ENCODE results near the gene ALKBH2.

ALKBH2 gene

DNA sequence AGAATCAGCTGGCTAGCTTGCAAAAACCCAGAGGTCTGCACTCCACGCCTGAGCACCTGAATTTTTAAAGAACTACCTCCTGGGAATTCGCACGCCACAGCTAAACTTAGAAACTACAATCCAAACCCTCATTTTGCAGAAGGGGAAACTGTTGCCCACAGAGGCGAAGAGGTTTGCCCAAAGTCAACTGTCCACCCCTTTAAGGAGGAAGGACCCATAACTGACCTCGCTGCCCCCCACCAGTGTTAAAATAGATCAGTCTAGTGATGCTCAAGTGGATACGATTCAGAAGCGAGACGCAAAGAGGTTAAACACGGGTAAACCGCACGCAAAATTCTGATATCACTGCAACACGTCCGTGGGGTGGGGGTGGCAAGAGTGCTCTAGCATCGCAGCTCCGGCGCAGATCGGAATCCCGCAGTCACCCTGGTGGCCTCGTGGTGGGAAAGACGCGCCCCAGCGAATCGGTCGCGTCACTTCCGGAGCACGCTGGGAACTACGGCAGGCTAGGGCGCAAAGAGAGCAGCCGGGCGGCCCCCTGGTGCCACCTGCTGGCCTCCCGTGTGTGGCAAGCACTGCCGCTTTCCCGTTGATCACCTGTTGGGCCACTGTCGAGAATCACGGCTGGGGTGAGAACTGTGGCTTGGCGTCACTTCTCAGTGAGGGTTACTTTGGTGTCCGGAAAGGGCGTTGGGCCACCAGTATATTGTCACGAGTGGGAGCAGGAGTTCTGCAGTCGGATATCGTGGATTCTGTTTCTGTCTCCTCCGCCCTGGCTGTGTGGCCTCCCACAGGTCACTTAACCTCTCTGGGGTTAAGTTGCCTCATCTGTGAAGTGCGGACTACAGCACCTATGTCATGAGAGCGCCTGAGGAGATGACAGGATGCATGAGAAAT is at the start of gene ALKBH2:
Gene ALKBH2, minus strand, starts transcription at position 451 of the 897 bp plus-strand sequence. CDS start 686 bp downstream, outside the sequence.
- DNase-seq = peak; percentile 96

DNA sequence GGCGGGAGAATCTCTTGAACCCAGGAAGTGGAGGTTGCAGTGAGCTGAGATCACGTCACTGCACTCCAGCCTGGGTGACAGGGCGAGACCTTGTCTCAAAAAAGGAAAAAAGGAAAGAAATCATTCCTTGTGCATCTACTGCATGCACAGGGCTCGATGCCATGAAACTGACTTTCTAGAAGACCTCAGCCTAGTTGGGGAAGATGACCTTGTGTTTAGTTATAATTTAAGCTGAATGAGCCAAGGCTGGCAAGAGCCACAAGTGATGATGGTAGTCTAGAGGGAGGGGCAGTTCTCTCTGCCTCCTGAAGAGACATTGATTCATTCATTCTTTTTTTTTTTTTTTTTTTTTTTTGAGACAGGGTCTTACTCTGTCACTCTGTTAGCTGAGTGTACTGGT is 47.3 kb upstream of the ALKBH2 start:
- DNase-seq = no peak

DNA sequence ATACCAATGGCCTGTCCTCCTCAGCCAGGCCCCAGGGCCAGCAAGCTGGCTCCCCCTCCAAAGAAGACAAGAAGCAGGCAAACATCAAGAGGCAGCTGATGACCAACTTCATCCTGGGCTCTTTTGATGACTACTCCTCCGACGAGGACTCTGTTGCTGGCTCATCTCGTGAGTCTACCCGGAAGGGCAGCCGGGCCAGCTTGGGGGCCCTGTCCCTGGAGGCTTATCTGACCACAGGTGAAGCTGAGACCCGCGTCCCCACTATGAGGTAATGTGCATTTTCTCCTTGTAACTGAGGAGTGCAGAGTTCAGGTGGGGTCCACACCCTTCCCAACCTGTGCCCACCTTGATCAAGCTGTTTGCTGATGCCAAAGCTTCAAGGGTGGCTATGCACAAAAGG is 46.5 kb upstream of the ALKBH2 start:
- DNase-seq = no peak

DNA sequence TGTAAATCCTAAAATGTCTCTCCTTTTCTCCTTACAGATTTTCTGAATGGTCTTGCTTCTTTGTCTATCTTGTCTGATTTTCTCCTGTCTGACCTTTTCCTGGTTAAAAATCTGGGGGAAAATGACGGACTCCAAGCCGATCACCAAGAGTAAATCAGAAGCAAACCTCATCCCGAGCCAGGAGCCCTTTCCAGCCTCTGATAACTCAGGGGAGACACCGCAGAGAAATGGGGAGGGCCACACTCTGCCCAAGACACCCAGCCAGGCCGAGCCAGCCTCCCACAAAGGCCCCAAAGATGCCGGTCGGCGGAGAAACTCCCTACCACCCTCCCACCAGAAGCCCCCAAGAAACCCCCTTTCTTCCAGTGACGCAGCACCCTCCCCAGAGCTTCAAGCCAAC is 46.1 kb upstream of the ALKBH2 start:
- DNase-seq = no peak

DNA sequence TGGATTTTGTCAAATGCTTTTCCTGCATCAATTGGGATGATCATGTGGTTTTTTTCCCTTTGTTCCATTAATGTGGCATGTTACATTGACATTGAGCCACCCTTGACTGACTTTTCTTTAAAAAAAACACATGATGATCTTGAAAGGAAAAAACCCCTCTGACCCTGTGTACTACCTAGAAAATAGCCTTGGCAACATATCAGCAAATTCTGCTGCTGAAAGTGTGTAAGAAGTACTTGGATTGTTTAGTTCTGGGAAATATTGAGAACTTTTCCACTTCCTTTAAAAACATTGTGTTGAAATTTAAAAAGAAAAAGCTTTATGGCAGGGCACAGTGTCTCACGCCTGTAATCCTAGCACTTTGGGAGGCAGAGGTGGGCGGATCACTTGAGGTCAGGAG is 43.8 kb upstream of the ALKBH2 start:
- no peak for DNase-seq

DNA sequence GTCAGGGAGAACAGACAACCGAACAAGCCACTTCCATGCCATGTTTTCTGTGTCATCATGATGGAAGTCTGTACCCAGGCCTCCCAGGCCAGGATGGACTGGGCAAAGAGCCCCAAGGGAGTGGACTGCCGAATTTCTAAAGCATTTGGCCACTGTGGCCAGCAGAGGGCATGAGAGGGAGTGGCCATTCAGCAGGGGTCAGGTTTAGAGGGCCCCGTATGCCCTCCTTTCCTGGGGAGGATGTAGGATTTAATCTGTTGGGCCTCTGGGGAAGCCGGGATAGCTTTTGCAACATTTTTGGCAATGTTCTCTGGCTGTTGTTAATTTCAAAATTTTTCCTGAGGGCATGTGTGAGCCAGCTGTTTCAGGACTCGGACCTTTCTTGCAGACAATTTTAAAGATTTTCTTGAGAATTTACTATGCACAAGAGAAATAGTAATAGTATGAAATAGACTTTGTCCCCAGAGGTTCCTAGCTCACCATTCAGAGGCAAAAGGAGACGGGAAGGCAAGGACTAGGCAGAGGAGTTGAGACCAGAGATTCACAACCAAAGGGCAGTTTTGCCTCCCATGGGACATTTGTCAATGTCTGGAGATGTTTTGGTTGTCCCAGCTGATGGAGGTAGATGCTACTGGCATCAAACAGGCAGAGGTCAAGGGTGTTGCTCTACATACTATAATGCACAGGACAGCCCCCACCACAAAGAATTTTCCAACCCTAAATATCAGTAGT is 41.1 kb upstream of the ALKBH2 start:
- DNase-seq = no peak

DNA sequence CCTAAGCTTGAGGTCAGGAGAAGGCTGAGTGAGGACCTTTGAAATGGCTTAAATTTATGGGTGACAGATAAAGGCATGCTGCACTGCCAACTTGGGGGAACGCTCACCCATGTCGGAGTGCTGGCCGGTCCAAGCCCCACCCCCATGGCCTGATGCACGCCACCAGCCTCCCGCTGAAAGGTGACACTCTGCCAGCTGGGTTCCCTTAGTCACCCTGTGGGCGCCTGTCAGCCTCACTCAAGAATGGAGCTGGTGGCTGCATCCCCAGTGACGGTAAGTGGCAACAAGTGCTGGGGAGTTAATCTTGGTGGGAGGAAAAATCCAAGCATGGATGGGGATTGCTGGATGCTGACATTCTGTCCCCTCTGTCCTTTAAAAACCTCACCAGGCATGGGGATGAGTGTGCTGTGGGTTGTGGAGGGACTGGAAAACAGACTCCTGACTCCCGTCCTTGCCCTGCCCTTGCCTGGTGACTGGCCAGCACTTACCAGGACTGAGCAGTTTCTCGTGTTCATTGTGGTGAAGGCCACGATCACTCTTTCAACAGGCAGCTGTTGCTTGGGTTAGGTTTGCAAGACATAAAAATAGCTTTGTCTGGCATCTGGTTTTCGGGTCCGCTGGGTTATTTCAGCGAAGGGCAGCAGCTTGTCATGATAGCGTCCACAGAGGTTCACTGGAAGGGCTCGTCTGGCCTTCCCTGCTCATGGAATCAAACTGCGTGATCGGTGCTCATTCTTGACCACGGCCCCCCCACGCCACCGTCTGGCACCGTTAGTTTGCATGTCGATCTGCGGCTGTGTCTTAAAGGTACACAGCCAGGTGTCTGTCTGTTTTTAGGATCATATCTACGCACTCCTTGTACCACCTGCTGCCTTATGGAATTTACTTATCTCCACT is 38.1 kb upstream of the ALKBH2 start:
- DNase-seq = no peak

DNA sequence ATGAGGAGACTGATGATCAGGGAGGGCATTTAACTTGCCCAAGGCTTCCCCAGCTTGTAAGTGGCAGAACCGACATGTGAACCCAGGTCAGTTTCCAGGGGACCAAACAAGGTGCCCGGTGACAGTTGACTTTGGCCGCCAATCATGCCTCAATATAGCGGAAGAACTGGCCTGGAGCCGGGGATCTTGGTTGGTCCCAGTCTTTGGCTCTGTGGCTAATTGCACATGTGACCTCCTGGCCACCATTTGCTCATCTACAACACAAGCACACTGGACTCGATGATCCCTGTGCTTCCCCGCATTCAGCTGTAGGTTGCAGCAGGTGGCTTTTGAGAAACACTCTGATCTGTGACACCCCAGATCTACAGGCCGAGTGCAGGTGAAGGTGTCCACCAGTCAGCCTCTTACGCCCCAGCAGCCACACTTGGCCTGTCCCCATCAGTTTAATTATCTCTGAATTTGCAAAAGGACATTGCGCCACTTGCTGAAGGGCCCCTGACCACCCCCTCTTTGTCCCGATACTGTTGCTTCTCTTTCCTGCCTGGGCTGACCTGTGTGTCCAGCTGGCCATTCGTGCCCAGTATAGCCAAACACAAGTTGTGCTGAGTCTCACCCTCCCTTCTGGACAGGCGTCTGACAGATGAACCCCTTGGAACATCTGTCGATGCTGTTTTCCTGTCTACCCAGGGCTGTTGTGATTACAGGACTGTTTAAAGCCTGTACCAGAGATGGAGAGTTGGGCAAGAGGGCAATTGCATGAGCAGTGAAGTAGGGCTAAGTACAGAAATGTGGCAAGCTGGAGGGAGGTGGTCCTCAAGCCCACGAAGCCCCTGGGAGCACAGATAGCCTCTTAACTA is 37.3 kb upstream of the ALKBH2 start:
- DNase-seq = no peak

DNA sequence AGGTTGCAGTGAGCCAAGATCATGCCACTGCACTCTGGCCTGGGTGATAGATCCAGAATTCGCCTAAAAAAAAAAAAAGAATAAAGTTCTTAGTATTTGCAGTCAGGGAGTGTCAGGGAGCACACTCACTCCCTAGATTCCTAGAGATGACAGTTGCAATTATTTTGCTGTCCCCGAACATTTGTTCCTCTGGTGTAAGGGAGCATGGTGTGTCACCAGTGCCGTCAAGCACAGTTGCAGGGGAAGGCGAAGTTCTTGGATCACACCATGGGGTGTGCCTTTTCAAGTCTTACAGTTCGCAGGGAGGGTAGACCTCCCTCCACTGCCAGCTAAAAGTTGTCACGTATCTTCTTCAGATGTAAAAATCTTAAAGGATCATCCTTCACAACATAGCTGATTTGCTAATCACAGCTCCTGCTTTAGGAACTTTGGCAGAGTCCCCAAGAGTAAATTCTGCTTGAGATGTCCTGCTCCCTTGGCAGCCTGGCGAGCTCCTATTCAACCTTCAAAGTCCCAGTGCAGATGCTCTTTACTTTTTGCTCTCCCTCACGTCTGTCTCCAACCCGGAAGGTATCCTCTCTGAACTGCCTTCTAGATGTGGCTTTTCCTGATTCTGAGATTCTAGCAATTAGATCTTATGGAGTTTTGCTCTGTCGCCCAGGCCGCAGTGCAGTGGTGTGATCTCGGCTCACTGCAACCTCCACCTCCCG is 34.4 kb upstream of the ALKBH2 start:
- no peak for DNase-seq

DNA sequence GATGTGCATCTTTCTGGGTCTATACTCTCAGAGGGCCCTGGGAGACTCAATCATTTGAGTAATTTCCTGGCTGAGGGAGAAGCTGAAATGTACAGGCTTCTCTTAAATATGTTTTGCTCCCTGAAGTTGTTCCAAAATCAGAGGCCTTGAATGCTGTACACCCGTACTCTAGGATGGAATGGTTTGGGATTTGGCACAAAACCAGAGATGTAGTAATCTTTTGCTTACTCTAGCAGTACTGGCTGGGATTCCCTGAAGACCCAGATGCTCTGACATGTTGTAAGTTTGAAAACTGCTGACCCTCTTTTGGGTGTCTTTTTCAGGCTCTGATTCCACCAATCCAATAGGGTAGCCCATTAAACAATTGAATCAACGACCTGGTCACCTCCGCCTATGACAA is 33.5 kb upstream of the ALKBH2 start:
- no peak for DNase-seq

DNA sequence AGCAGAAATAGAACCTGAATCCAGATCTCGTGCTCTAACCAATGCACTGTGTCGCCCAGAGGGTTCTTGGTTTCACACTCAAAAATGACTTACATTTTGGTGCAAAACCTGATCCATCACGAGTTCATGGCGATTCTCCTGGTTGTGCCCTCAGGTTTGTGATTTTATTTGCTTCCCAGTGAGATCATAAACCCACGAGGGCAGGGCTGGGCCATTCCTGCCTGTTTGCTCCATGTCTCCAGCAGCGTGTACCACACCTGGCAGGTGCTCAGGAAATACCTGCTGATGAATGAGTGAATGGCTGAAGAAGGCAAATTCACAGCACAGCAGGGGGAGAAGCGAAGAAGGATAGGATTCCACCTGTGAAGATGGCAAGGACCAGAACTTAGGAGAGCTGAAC is 32.5 kb upstream of the ALKBH2 start:
- no peak for DNase-seq

DNA sequence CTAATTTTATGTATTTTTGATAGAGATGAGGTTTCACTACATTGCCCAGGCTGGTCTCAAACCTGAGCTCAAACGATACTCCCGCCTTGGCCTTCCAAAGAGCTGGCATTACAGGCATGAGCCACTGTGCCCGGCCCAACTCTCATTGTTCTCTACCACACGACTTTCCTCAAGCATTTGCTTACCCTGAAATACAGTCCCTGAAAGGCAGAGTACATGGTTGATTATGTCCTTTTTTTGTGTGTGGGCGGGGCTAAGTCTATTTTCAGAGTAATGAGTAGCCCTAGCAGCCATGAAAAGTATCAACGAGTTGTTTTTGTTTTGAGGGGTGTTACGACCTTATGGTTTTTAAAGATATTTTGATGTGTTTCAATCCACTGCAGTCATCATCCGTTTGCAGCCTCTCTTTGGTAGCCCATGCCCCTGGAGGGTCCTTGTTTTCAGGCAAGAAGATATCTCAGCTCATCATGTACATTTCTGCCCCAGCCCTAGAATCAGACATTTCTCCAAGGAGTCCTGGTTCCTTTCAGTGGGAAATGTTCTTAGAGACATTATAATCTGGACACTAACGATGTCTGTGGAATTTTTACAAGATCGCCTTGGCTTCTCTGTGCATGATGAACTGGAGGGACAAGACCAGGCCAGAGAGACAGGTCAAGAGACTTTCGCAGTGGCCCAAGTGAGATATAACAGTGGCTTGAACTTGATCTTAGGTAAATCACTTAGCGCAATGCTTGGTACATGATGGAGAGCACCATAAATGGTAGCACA is 31.8 kb upstream of the ALKBH2 start:
- no peak for DNase-seq

DNA sequence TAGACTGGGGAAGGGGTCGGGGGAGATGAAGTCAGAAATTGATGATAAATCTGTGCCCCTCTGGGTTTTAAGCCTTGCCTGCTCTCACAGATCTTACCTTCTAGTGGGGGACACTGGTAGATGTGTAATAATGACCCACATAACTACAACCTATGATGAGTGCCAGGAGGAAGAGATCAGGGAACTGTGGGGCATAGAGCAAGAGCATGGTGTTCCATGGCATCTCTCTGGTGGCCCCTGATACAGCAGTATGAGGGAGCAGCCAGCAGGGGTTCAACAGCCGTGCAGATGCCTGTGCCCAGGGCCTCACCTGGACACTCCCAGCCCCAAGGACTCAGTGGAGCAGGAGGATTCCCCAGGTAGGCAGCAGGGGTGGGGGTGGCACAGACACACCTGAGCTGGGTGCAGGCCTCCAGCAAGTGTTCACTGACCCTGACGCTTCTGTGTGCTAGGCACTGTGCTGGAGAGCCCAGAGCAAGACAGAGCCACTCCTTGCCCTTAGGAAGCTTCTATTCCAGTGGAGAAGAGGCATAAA is 28.1 kb upstream of the ALKBH2 start:
- no peak for DNase-seq

DNA sequence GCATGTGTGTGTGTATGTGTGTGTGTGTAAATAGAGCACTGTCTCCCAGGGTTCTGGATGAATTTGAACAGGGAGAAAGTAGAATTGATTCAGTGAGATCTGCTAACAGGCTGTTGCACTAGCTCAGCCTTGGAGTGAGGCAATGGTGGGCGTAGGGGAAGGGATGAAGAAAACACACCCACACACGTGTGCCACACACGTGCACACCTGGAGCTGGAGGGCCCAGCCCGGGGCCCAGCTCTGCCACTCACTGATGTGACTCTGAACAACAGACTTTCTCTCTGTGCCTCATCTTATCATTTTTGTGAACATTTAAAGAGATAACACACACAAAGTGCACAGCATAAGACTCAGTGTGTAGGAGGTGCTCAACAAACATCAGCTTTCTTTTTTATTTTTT is 27.3 kb upstream of the ALKBH2 start:
- DNase-seq = no peak

DNA sequence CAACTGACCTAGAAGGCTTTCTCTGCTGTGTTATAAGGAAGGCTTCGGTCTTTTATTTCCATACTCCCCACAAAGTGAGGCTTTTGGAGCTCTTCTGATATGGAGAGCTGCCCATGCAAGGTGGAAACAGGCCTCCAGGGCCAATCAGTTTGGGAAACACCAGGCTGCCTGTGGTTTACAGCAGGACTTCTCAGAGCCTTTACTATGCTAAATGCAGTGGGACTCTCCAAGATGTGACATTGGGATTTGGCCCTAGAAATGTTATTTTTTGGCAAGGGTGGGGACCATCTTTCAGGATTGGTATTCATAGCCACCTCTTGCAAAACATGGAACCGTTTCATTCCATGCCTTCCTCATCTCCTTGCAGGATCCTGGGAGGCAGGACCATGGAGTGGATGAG is 26.8 kb upstream of the ALKBH2 start:
- no peak for DNase-seq

DNA sequence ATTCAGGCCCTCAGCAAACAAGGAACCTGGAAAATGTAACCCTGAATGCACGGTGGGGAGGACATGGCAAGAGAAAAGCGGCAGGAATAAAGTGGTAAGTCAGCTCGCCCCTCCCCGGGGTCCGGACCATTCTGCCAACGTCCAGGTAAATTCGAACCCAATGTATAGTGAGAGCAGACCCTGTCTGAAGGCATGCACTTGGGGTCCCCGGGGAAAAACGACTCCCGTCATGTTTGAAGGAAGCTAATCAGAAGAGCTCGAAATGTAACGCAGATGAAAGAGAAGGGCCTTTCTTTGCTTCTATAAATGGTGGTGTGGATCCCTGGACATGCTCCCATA is 23.3 kb upstream of the ALKBH2 start:
- no peak for DNase-seq

DNA sequence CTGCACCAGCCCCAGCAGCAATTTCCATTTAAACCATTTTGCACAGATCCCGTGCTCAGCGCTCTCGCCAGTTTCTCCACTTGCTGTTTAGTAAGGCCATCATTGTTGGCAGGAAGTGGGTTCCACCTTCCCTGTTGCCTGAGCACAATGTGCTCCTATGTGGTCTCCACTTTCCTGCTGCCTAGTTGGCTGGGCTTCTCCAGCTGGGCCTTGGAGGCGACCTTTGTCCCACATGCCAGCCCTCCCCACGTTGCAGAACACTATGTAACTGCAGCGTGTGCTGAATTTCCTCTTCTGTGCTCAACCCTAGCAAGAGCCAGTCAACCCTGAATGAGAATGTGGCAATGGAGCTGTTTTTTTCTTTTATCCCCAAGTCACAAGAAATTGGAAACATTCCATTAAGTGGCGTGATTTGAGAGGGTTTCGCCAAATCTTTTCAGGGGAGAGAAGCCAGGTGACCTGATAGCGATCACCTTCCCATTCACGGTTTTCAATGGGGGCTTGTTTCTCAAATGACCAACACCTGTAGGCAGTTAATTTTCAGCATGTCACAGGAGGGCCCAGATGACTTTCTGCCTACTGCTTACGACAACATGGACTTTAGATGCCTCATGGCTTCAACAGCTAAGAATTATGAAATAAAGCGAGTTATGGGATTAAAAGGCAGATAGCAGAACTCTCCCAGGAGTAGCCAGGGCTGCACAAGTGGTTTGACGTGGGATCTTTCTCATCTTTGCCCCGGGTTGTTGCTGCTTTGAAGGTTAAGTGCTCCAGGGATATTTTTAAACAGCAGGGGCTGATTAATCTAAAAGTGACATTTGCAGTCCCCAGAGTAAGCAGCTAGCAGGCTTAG is 22.7 kb upstream of the ALKBH2 start, which contains the start of gene ACACB:
Gene ACACB, plus strand, starts transcription at position 830 of the 853 bp plus-strand sequence. CDS start 22,819 bp downstream, outside the sequence.
- DNase-seq = no peak

DNA sequence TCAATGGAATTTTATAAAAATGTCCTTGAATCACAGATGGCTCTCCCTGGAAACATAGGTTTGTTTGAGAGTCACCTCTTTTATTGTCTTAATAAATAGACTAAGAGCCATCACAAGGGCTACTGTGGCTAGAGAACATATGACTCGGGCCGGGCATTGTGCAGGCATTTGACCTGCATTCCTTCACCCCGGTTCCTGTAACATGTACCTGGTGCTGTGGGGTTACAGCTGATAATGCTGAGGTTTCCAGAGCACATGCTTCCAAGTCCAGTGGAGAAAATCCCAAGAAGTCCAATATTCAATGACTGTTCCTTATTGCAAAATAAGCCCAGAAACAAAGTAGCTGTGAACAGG is 22.1 kb upstream of the ALKBH2 start:
- DNase-seq = no peak

DNA sequence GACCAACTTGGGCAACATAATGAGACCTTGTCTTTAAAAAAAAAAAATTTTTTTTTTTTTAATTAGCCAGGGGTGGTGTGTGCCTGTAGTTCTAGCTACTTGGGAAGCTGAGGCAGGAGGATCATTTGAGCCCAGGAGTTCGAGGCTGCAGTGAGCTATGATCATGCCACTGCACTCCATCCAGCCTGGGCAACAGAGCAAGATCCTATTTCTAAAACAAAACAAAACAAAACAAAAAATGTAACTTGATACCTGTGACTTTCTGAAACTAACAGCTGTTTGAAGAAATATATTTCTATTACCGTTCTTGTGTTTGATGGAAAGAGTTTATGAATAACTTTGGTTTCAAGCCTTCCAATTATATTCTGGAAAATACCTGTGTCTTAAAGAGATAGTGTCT is 21.4 kb upstream of the ALKBH2 start:
- no peak for DNase-seq
